PFSK-1 (cell line): Measurements from ENCODE around the gene ADAP1.

Experiments used
- POLR2AphosphoS5 ChIP-seq: IDR thresholded peaks from 2 replicates; pipeline ENCODE4 v1.6.1; 2012; ENCODE audit warnings: low read depth, mild to moderate bottlenecking, control low read depth, low read length, moderate library complexity
- TF ChIP-seq, protein P1 (sequence below), 2 experiments: IDR thresholded peaks; 2 replicates each; pipeline versions ENCODE4 v1.6.1 to v1.8.0; 2011 to 2012; ENCODE audit warnings: low read depth in 2 of 2, low read length in 2 of 2, control low read depth in 1 of 2, inconsistent platforms in 1 of 2, mild to moderate bottlenecking in 1 of 2, moderate library complexity in 1 of 2; ENCODE audit not compliant: insufficient read depth in 1 of 2

DNA sequence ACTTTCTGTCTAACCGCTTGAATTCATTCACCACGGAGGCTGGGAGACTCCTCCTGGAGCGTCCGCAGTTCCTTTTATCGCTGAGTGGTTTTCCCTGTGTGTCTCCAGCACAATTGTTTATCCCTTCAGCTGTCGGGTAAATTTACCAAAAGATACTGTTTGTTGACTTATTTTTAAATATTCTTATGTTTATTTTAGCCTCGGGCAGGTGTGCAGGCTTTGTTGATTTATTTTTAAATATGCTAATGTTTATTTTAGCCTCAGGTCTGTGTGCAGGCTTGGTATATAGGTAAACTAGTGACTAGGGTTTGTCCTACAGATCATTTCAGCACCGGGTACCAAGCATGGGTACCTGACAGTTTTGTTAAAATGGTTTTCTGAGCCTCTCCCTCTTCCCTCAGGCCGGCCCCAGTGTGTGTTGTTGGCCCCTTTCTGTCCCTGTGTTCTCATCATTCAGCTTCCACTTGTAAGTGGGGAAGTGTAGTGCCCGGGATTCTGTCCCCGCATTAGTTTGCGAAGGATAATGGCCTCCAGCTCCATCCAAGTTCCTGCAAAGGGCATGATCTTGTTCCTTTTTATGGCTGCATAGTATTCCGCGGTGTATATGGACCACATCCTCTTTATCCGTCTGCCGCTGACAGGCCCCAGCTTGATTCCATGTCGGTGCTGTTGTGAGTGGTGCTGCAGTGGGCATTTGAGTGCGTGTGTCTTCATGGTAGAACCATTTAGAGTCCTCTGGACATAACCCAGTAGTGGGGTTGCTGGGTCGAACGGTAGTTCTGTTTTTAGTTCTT is 72.8 kb downstream of the ADAP1 start:
- TF ChIP-seq, protein P1, sequence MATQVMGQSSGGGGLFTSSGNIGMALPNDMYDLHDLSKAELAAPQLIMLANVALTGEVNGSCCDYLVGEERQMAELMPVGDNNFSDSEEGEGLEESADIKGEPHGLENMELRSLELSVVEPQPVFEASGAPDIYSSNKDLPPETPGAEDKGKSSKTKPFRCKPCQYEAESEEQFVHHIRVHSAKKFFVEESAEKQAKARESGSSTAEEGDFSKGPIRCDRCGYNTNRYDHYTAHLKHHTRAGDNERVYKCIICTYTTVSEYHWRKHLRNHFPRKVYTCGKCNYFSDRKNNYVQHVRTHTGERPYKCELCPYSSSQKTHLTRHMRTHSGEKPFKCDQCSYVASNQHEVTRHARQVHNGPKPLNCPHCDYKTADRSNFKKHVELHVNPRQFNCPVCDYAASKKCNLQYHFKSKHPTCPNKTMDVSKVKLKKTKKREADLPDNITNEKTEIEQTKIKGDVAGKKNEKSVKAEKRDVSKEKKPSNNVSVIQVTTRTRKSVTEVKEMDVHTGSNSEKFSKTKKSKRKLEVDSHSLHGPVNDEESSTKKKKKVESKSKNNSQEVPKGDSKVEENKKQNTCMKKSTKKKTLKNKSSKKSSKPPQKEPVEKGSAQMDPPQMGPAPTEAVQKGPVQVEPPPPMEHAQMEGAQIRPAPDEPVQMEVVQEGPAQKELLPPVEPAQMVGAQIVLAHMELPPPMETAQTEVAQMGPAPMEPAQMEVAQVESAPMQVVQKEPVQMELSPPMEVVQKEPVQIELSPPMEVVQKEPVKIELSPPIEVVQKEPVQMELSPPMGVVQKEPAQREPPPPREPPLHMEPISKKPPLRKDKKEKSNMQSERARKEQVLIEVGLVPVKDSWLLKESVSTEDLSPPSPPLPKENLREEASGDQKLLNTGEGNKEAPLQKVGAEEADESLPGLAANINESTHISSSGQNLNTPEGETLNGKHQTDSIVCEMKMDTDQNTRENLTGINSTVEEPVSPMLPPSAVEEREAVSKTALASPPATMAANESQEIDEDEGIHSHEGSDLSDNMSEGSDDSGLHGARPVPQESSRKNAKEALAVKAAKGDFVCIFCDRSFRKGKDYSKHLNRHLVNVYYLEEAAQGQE (IDR thresholded peaks at IDR 0.05; ENCODE audit: insufficient read depth in 1 of 2, low read depth in 2 of 2, low read length in 2 of 2), result no peak
- no peak for TF ChIP-seq POLR2AphosphoS5
